Measurements from ENCODE around the gene EPG5.

DNA sequence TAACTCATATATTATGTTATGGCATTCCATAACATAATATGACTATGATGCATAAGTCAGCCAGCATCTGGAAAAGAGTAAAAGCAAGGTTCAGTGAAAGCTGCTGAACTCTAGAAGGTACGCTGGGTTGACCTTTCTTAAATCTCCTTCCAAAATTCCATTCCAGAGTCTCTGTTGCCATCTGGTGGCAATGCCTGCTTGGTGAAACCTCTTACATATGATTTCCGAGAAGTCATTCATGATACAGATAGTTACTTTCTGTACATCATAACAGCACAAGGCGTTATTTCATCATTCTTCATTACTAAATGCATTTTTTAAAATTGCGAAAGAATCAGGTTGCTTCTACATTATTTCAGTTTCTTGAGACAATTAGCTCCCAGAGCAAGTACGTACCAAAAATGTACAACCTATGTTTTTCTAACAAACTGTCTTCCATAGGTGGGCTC, 7.0 kb upstream of the EPG5 start:
- TF ChIP-seq, protein P1, sequence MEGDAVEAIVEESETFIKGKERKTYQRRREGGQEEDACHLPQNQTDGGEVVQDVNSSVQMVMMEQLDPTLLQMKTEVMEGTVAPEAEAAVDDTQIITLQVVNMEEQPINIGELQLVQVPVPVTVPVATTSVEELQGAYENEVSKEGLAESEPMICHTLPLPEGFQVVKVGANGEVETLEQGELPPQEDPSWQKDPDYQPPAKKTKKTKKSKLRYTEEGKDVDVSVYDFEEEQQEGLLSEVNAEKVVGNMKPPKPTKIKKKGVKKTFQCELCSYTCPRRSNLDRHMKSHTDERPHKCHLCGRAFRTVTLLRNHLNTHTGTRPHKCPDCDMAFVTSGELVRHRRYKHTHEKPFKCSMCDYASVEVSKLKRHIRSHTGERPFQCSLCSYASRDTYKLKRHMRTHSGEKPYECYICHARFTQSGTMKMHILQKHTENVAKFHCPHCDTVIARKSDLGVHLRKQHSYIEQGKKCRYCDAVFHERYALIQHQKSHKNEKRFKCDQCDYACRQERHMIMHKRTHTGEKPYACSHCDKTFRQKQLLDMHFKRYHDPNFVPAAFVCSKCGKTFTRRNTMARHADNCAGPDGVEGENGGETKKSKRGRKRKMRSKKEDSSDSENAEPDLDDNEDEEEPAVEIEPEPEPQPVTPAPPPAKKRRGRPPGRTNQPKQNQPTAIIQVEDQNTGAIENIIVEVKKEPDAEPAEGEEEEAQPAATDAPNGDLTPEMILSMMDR (IDR thresholded peaks at IDR 0.05) = peak; percentile 59 to 70 (median 63)
- TF ChIP-seq POLR2AphosphoS5 (IDR thresholded peaks at IDR 0.05) = no peak
- TF ChIP-seq POLR2A (IDR thresholded peaks at IDR 0.05) = no peak
